Liver (tissue), 9 donors: ENCODE data around the gene GPR52. TPM values are rescaled to one million over a fixed set of nuclear protein-coding genes. Genes with fewer than 3 reads are reported as not detected.

Experiments used
- DNase-seq: peaks from one replicate; pipeline ENCODE4 v3.0.0-alpha.2; 2017; ENCODE audit warnings: low spot score
- H3K27ac ChIP-seq, 2 donors: one replicate each; pipeline ENCODE4 v1.7.0; 2013; ENCODE audit warnings: inconsistent platforms in 2 of 2, low read length in 2 of 2, control low read depth in 1 of 2, low read depth in 1 of 2, mild to moderate bottlenecking in 1 of 2
- H3K27me3 ChIP-seq, 4 donors: one replicate each; pipeline versions ENCODE4 v1.6.1 to v1.7.0; 2013; ENCODE audit warnings: low read length in 3 of 4, inconsistent platforms in 1 of 4, mild to moderate bottlenecking in 1 of 4, moderate library complexity in 1 of 4; ENCODE audit not compliant: control insufficient read depth in 4 of 4, insufficient read depth in 4 of 4
- H3K36me3 ChIP-seq, 4 donors: one replicate each; pipeline versions ENCODE4 v1.6.1 to v1.7.0; 2013; ENCODE audit warnings: low read length in 3 of 4, mild to moderate bottlenecking in 3 of 4, low read depth in 1 of 4, moderate library complexity in 1 of 4; ENCODE audit not compliant: control insufficient read depth in 4 of 4, insufficient read depth in 3 of 4
- H3K4me1 ChIP-seq, 4 donors: one replicate each; pipeline versions ENCODE4 v1.6.1 to v1.7.0; 2013; ENCODE audit warnings: low read length in 3 of 4, mild to moderate bottlenecking in 3 of 4, moderate library complexity in 1 of 4; ENCODE audit not compliant: control insufficient read depth in 4 of 4, insufficient read depth in 4 of 4
- H3K4me3 ChIP-seq, 3 donors: one replicate each; pipeline versions ENCODE4 v1.6.1 to v1.7.0; 2013; ENCODE audit warnings: low read length in 3 of 3, control low read depth in 1 of 3, low read depth in 1 of 3, mild to moderate bottlenecking in 1 of 3
- H3K9ac ChIP-seq, 2 donors: one replicate each; pipeline ENCODE4 v1.7.0; 2013; ENCODE audit warnings: low read length in 2 of 2, mild to moderate bottlenecking in 2 of 2, moderate library complexity in 2 of 2, control low read depth in 1 of 2, low read depth in 1 of 2
- H3K9me3 ChIP-seq, 4 donors: one replicate each; pipeline versions ENCODE4 v1.6.1 to v1.7.0; 2013; ENCODE audit warnings: low read length in 3 of 4; ENCODE audit not compliant: control insufficient read depth in 4 of 4
- FOXA1 ChIP-seq: IDR thresholded peaks from 2 replicates; pipeline ENCODE4 v1.6.1; 2016; ENCODE audit warnings: antibody characterized with exemption
- GABPA ChIP-seq, 2 donors: IDR thresholded peaks in 1 of 2; conservative IDR thresholded peaks in 1 of 2; 2 replicates each; pipeline ENCODE4 v1.6.1; 2016; ENCODE audit warnings: antibody characterized with exemption in 2 of 2, mild to moderate bottlenecking in 1 of 2, moderate library complexity in 1 of 2
- HNF4G ChIP-seq: IDR thresholded peaks from 2 replicates; pipeline ENCODE4 v1.6.1; 2016; ENCODE audit warnings: antibody characterized with exemption
- NR2F2 ChIP-seq: IDR thresholded peaks from 2 replicates; pipeline ENCODE4 v1.6.1; 2016; ENCODE audit warnings: antibody characterized with exemption
- RAD21 ChIP-seq, 2 donors: IDR thresholded peaks; 2 replicates each; pipeline ENCODE4 v1.6.1; 2016; ENCODE audit warnings: antibody characterized with exemption in 2 of 2, mild to moderate bottlenecking in 2 of 2
- YY1 ChIP-seq: IDR thresholded peaks from 2 replicates; pipeline ENCODE4 v1.6.1; 2016; ENCODE audit warnings: antibody characterized with exemption, mild to moderate bottlenecking
- WGBS: extraction: QIAGEN DNeasy Blood & Tissue Kit; methylation state at CpG from one replicate; pipeline ENCODE4 v1.1.7; 2013; 5-methylcytosine and 5-hydroxymethylcytosine counted together
- polyA plus RNA-seq, 2 donors: library from polyadenylated mRNA; stranded (reverse) in 1 of 2; unstranded in 1 of 2; fragments of 200-250 nt in 1 of 2; fragments of >200 nt in 1 of 2; fragmentation: Nextera tagmentation in 1 of 2; extraction: Ambion mirVana in 1 of 2; gene quantifications; one replicate each; pipeline versions ENCODE4 v1.2.1 to v1.2.3, GENCODE V29; 2013 to 2015
- total RNA-seq, 2 donors: library from RNA; depleted of rRNA; stranded (reverse); fragments of >200 nt; gene quantifications; one replicate each; pipeline ENCODE4 v1.2.3, GENCODE V29; 2014
- TF ChIP-seq, protein P1 (sequence below): IDR thresholded peaks from 2 replicates; pipeline ENCODE4 v1.6.1; 2016; ENCODE audit warnings: antibody characterized with exemption
- TF ChIP-seq, protein P2 (sequence below): fragments of 150-350 bp; IDR thresholded peaks from 2 replicates; pipeline ENCODE4 v1.5.1; 2017; ENCODE audit warnings: improper control_type of control experiment, low read depth, low read length; ENCODE audit not compliant: missing input control
- TF ChIP-seq, protein P3 (sequence below): IDR thresholded peaks from 2 replicates; pipeline ENCODE4 v1.6.1; 2016; ENCODE audit warnings: antibody characterized with exemption
- TF ChIP-seq, protein P4 (sequence below): IDR thresholded peaks from 2 replicates; pipeline ENCODE4 v1.6.1; 2016; ENCODE audit warnings: antibody characterized with exemption
- donor health status: healthy.
- donor health status: healthy.
- donor health status: healthy.
- donor health status: healthy.
- donor health status: healthy.

GPR52 gene
- total and polyA plus RNA-seq, 4 donors, result 1.3 to 4.8 TPM; not detected in 2

DNA sequence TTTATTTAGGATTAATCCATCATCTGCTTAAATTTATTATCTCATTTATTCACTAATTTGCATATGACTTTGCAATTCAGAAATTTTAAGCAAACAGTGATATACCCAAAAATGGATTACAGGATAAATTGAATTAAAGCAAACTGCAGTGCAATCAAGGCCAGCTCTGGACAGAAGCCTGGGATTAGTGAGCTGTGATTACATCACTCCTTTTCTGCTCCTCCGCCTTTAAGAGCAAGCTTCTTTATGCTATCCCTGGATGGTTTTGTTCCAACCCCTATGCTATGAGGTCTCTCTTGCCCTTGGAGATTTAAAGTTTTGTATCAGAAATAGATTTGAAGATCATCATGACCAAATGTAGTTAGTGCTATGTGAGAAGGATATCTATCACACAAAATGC lies 32.6 kb downstream of the GPR52 start:
- Histone ChIP-seq H3K9me3 (no peaks in the 10 kb centered on the region), H3K27me3 (no peaks in the 10 kb centered on the region), H3K9ac (no peak overlapping the region), H3K36me3 (no peaks in the 10 kb centered on the region), H3K4me1 (no peaks in the 10 kb centered on the region), H3K27ac (no peak overlapping the region), H3K4me3 (no peak overlapping the region)
- DNase-seq, result no peak
- WGBS, result 82% methylated on average over 1 of the region's 1 CpG
- TF ChIP-seq RAD21 (IDR thresholded peaks at IDR 0.05) (no peak), NR2F2 (no peak), GABPA (IDR thresholded peaks at IDR 0.05 in 1 of 2, conservative IDR thresholded peaks at IDR 0.05 in 1 of 2) (no peak), YY1 (no peak), HNF4G (no peak), FOXA1 (no peak)
- TF ChIP-seq, protein P1, sequence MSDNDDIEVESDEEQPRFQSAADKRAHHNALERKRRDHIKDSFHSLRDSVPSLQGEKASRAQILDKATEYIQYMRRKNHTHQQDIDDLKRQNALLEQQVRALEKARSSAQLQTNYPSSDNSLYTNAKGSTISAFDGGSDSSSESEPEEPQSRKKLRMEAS, result no peak
- TF ChIP-seq, protein P2, sequence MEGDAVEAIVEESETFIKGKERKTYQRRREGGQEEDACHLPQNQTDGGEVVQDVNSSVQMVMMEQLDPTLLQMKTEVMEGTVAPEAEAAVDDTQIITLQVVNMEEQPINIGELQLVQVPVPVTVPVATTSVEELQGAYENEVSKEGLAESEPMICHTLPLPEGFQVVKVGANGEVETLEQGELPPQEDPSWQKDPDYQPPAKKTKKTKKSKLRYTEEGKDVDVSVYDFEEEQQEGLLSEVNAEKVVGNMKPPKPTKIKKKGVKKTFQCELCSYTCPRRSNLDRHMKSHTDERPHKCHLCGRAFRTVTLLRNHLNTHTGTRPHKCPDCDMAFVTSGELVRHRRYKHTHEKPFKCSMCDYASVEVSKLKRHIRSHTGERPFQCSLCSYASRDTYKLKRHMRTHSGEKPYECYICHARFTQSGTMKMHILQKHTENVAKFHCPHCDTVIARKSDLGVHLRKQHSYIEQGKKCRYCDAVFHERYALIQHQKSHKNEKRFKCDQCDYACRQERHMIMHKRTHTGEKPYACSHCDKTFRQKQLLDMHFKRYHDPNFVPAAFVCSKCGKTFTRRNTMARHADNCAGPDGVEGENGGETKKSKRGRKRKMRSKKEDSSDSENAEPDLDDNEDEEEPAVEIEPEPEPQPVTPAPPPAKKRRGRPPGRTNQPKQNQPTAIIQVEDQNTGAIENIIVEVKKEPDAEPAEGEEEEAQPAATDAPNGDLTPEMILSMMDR, result no peak
- TF ChIP-seq, protein P3, sequence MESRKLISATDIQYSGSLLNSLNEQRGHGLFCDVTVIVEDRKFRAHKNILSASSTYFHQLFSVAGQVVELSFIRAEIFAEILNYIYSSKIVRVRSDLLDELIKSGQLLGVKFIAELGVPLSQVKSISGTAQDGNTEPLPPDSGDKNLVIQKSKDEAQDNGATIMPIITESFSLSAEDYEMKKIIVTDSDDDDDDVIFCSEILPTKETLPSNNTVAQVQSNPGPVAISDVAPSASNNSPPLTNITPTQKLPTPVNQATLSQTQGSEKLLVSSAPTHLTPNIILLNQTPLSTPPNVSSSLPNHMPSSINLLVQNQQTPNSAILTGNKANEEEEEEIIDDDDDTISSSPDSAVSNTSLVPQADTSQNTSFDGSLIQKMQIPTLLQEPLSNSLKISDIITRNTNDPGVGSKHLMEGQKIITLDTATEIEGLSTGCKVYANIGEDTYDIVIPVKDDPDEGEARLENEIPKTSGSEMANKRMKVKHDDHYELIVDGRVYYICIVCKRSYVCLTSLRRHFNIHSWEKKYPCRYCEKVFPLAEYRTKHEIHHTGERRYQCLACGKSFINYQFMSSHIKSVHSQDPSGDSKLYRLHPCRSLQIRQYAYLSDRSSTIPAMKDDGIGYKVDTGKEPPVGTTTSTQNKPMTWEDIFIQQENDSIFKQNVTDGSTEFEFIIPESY, result no peak

DNA sequence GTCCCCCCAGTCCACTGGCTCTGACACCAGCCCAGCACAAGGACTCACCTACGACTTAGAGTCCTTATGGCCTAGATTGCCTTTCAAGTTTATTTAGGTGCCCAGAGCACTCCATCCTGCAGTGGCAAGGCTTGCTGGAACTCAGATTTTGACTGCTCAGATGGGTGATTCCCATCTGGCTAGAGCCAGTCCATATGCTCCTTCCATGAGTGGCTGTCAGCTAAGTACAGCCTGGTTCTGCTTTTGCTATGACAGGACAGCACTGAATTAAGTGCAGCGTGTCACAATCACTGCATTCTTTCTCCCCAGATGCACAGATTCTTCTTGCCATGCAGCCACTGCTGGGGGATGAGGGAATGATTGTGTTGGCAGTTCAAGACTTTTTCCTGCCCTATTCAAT lies 43.8 kb downstream of the GPR52 start:
- no peak for DNase-seq
- Histone ChIP-seq H3K4me1 (no peaks in the 10 kb centered on the region), H3K9ac (no peak overlapping the region), H3K36me3 (no peaks in the 10 kb centered on the region), H3K9me3 (no peaks in the 10 kb centered on the region), H3K4me3 (no peak overlapping the region), H3K27ac (no peak overlapping the region), H3K27me3 (no peaks in the 10 kb centered on the region)
- WGBS, result 96% methylated on average over 2 of the region's 2 CpGs
- TF ChIP-seq, protein P3, result no peak
- TF ChIP-seq, protein P4, sequence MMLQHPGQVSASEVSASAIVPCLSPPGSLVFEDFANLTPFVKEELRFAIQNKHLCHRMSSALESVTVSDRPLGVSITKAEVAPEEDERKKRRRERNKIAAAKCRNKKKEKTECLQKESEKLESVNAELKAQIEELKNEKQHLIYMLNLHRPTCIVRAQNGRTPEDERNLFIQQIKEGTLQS, result no peak
- TF ChIP-seq, protein P2, result no peak
